ENCODE measurements around the gene TMEM213. TPM values are rescaled to one million over a fixed set of nuclear protein-coding genes. Genes with fewer than 3 reads are reported as not detected.

The TMEM213 gene
- total and polyA plus RNA-seq, 3 experiments from 2014 or later = 0.05 TPM; not detected in 2

Other genes with a start within 250 kb of the TMEM213 start
- gene SVOPL, start 96.6 kb upstream of the TMEM213 start, total RNA-seq = not detected
- not detected for gene SVOPL, start 96.6 kb upstream of the TMEM213 start, polyA plus RNA-seq
- not detected for gene ATP6V0A4, start 202 bp downstream of the TMEM213 start, total RNA-seq
- not detected for gene ATP6V0A4, start 202 bp downstream of the TMEM213 start, polyA plus RNA-seq
- 1 to 10 TPM; 1.1 to 1.2 TPM for gene KIAA1549, start 183.4 kb downstream of the TMEM213 start, total RNA-seq
- not detected for gene KIAA1549, start 183.4 kb downstream of the TMEM213 start, polyA plus RNA-seq
- gene ZC3HAV1L, start 238.0 kb downstream of the TMEM213 start, total RNA-seq = 10 to 100 TPM; 12.6 to 13.6 TPM
- 1.1 TPM for gene ZC3HAV1L, start 238.0 kb downstream of the TMEM213 start, polyA plus RNA-seq